PC-3 (cell line): ENCODE data around the gene FCN3. TPM values are rescaled to one million over a fixed set of nuclear protein-coding genes. Genes with fewer than 3 reads are reported as not detected.
A peak's percentile ranks its signal among the peaks of the same experiment; 100 is the strongest.

Experiments
- ATAC-seq: fragments of 200-7000 bp; cut with Tn5 transposase; 2 replicates; pipeline ENCODE4 v1.9.1; 2020; ENCODE audit warnings: mild to moderate bottlenecking, moderate library complexity
- BruUV-seq: library from RNA; stranded (reverse); fragments of 400-500 nt; replicated peaks from 2 replicates; lab custom pipeline; 2021; lab: Mats Ljungman, UMichigan
- CTCF ChIA-PET: fragments of 300-600 bp; sonication (Branson Sonifier 250); formaldehyde crosslinking; loops from one replicate; lab custom pipeline; 2022; ENCODE audit warnings: antibody characterized with exemption; lab: Charles Lee
- POLR2A ChIA-PET: fragments of 300-600 bp; sonication (Branson Sonifier 250); formaldehyde crosslinking; loops from one replicate; lab custom pipeline; 2022; ENCODE audit warnings: antibody characterized with exemption; ENCODE audit not compliant: unreplicated experiment; lab: Charles Lee
- DNase-seq: peaks from one replicate; pipeline ENCODE4 v3.0.0-alpha.2; 2015
- H2AFZ ChIP-seq: fragments of 300-600 bp; sonication (generic); 2 replicates; pipeline ENCODE4 v1.6.0; 2016; ENCODE audit warnings: antibody characterized with exemption, low read length
- H3F3A ChIP-seq: fragments of 300-600 bp; sonication (generic); one replicate; pipeline ENCODE4 v1.6.0; 2017; ENCODE audit warnings: antibody characterized with exemption, low read length, control low read depth, mild to moderate bottlenecking; ENCODE audit not compliant: unreplicated experiment
- H3K27ac ChIP-seq: fragments of 300-600 bp; sonication (generic); 2 replicates; pipeline ENCODE4 v1.5.1; 2016; ENCODE audit warnings: mild to moderate bottlenecking, low read length
- H3K27me3 ChIP-seq: fragments of 300-600 bp; sonication (generic); 2 replicates; pipeline ENCODE4 v1.6.1; 2016; ENCODE audit warnings: low read length, mixed read lengths
- H3K36me3 ChIP-seq: fragments of 300-600 bp; sonication (generic); 2 replicates; pipeline ENCODE4 v1.6.1; 2016; ENCODE audit warnings: low read depth, mixed run types, low read length, mixed read lengths
- H3K4me1 ChIP-seq: fragments of 300-600 bp; sonication (generic); 2 replicates; pipeline ENCODE4 v1.5.1; 2016; ENCODE audit warnings: low read length; ENCODE audit not compliant: insufficient read depth
- H3K4me2 ChIP-seq: fragments of 300-600 bp; sonication (generic); 2 replicates; pipeline ENCODE4 v1.6.0; 2016; ENCODE audit warnings: low read length
- H3K4me3 ChIP-seq: fragments of 300-600 bp; sonication (generic); 2 replicates; pipeline ENCODE4 v1.5.1; 2016; ENCODE audit warnings: mild to moderate bottlenecking, low read length, mixed read lengths
- H3K79me2 ChIP-seq: fragments of 300-600 bp; sonication (generic); 2 replicates; pipeline ENCODE4 v1.6.1; 2017; ENCODE audit warnings: low read length, mixed read lengths
- H3K9ac ChIP-seq: fragments of 300-600 bp; sonication (generic); 2 replicates; pipeline ENCODE4 v1.6.0; 2016; ENCODE audit warnings: mild to moderate bottlenecking, low read length
- H3K9me2 ChIP-seq: fragments of 300-600 bp; sonication (generic); replicated peaks from 2 replicates; pipeline ENCODE4 v1.6.1; 2016; ENCODE audit warnings: mixed run types, low read length, mixed read lengths
- H3K9me3 ChIP-seq: fragments of 300-600 bp; sonication (generic); 2 replicates; pipeline ENCODE4 v1.6.1; 2016; ENCODE audit warnings: low read length, mixed read lengths
- H4K20me1 ChIP-seq: fragments of 300-600 bp; sonication (generic); 2 replicates; pipeline ENCODE4 v1.6.1; 2016; ENCODE audit warnings: low read length, mixed read lengths
- CTCF ChIP-seq: fragments of 300-600 bp; sonication (generic); conservative IDR thresholded peaks from 2 replicates; pipeline ENCODE4 v1.5.1; 2017; ENCODE audit warnings: antibody characterized with exemption, low read depth, mild to moderate bottlenecking, low read length
- EZH2 ChIP-seq: fragments of 300-600 bp; sonication (generic); IDR thresholded peaks from one replicate; pipeline ENCODE4 v1.6.1; 2017; ENCODE audit warnings: antibody characterized with exemption, mild to moderate bottlenecking, low read length; ENCODE audit not compliant: unreplicated experiment
- EZH2phosphoT487 ChIP-seq: fragments of 300-600 bp; sonication (generic); IDR thresholded peaks from 2 replicates; pipeline ENCODE4 v1.6.1; 2018; ENCODE audit warnings: mild to moderate bottlenecking, antibody characterized with exemption, low read length, borderline replicate concordance
- intact Hi-C: fragments of 100-400 bp; cut with micrococcal nuclease; formaldehyde crosslinking; loops from 2 replicates; pipeline ENCODE4 v1.9.0; 2023
- total RNA-seq: library from RNA; depleted of rRNA; stranded (reverse); fragments of >200 nt; gene quantifications from 2 replicates; pipeline ENCODE4 v1.2.3, GENCODE V29; 2014

FCN3 gene
- total RNA-seq, 1 experiment from 2014 or later: not detected

- no peaks in the 10 kb centered on the region for H3K27me3 ChIP-seq
- TF ChIP-seq EZH2phosphoT487 (no peak), EZH2 (no peak), CTCF (no peak)
- H3K9me3 ChIP-seq: no peaks in the 10 kb centered on the region
- H3F3A ChIP-seq: no peaks in the 10 kb centered on the region
- H3K4me3 ChIP-seq: no peak overlapping the region
- H3K9ac ChIP-seq: no peak overlapping the region
- no peak overlapping the region for H3K27ac ChIP-seq
- peaks cover 6% of the 10 kb centered on the region for H3K4me1 ChIP-seq
- intact Hi-C loops: no loop called here
- no peak overlapping the region for H3K4me2 ChIP-seq
- BruUV-seq: TSS peak; percentile 25
- H3K36me3 ChIP-seq: peaks cover 33% of the 10 kb centered on the region; the same call in 1 of the 2 replicates
- H3K79me2 ChIP-seq: no peaks in the 10 kb centered on the region
- DNase-seq (no peak), ATAC-seq (no peak)
- H3K9me2 ChIP-seq: no peaks in the 10 kb centered on the region
- ChIA-PET POLR2A (no interaction called here), CTCF (no interaction called here)
- H4K20me1 ChIP-seq: no peaks in the 10 kb centered on the region
- H2AFZ ChIP-seq: no peak overlapping the region
Observed at GRCh38 chr1:27335506-27336422, 38.9 kb downstream of the FCN3 start.

GRCh38 chr1:27333717-27334279 is 40.8 kb downstream of the FCN3 start:
- no TSS peak for BruUV-seq
- Histone ChIP-seq H3K9ac (no peak overlapping the region), H3K9me3 (no peaks in the 10 kb centered on the region), H3K4me2 (no peak overlapping the region), H4K20me1 (no peaks in the 10 kb centered on the region), H3K4me1 (no peaks in the 10 kb centered on the region), H3K27ac (no peak overlapping the region), H3F3A (no peaks in the 10 kb centered on the region), H3K36me3 (peaks cover 33% of the 10 kb centered on the region; the same call in 1 of the 2 replicates), H3K79me2 (peaks cover 9% of the 10 kb centered on the region), H3K27me3 (no peaks in the 10 kb centered on the region), H2AFZ (no peak overlapping the region), H3K4me3 (no peak overlapping the region), H3K9me2 (no peaks in the 10 kb centered on the region)
- TF ChIP-seq EZH2phosphoT487 (no peak), CTCF (no peak), EZH2 (no peak)
- no peak for DNase-seq
- ChIA-PET CTCF (no interaction called here), POLR2A (no interaction called here)
- ATAC-seq: no peak
- intact Hi-C loops: no loop called here
